Nephron progenitor cell (in vitro differentiated cells): Measurements from ENCODE around the gene MUC20.
"Not testable (repeated sequence)": the region's sequence is repeated elsewhere in the genome, so short reads cannot be mapped to it uniquely, and the experiment has no call there.

Experiments
- DNase-seq: peaks from one replicate; pipeline ENCODE4 v3.0.0; 2021
- H3K27ac Mint-ChIP-seq: 2 replicates; pipeline ENCODE4 v1.8.0; 2021; ENCODE audit warnings: mild to moderate bottlenecking, moderate library complexity, mixed read lengths
- H3K27me3 Mint-ChIP-seq: 2 replicates; pipeline ENCODE4 v1.8.0; 2021; ENCODE audit warnings: mild to moderate bottlenecking, low read depth, mixed read lengths; ENCODE audit not compliant: poor library complexity
- H3K36me3 Mint-ChIP-seq: 2 replicates; pipeline ENCODE4 v1.8.0; 2021; ENCODE audit warnings: low read depth, mixed read lengths
- H3K4me1 Mint-ChIP-seq: 2 replicates; pipeline ENCODE4 v1.8.0; 2021; ENCODE audit warnings: mixed read lengths
- H3K4me3 Mint-ChIP-seq: 2 replicates; pipeline ENCODE4 v1.8.0; 2021; ENCODE audit warnings: mild to moderate bottlenecking, moderate library complexity, mixed read lengths
- H3K9me3 Mint-ChIP-seq: 2 replicates; pipeline ENCODE4 v1.8.0; 2021; ENCODE audit warnings: mild to moderate bottlenecking, moderate library complexity, mixed read lengths
- TF ChIP-seq, protein P1 (sequence below): fragments of 200-600 bp; sonication (generic); IDR thresholded peaks from 2 replicates; pipeline ENCODE4 v1.5.0; 2021; ENCODE audit warnings: antibody characterized with exemption

MUC20 gene

DNA sequence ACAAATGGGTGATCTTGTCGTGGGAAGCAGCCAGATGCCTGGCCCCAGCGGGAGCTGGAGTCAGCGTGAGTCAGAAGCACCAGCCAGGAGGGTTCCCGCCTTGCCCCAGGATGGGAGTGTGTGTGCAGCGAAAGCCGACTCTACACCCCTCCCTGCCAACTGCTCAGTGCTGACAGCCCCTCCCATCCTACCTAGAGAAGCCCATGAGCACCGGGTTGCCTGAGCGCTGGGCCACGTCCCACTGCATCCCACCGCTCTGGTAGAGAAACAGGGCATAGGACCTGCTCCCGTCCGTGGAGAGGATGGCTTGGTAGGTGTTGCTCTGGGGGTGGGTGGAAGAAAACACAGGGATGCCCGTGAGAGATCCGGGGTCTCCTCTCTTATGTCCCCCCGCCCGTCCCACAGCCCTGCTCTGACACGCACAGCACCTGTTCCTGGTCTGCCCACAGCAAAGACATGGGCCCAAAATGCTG lies 48.1 kb downstream of the MUC20 start:
- TF ChIP-seq, protein P1, sequence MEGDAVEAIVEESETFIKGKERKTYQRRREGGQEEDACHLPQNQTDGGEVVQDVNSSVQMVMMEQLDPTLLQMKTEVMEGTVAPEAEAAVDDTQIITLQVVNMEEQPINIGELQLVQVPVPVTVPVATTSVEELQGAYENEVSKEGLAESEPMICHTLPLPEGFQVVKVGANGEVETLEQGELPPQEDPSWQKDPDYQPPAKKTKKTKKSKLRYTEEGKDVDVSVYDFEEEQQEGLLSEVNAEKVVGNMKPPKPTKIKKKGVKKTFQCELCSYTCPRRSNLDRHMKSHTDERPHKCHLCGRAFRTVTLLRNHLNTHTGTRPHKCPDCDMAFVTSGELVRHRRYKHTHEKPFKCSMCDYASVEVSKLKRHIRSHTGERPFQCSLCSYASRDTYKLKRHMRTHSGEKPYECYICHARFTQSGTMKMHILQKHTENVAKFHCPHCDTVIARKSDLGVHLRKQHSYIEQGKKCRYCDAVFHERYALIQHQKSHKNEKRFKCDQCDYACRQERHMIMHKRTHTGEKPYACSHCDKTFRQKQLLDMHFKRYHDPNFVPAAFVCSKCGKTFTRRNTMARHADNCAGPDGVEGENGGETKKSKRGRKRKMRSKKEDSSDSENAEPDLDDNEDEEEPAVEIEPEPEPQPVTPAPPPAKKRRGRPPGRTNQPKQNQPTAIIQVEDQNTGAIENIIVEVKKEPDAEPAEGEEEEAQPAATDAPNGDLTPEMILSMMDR: no peak

DNA sequence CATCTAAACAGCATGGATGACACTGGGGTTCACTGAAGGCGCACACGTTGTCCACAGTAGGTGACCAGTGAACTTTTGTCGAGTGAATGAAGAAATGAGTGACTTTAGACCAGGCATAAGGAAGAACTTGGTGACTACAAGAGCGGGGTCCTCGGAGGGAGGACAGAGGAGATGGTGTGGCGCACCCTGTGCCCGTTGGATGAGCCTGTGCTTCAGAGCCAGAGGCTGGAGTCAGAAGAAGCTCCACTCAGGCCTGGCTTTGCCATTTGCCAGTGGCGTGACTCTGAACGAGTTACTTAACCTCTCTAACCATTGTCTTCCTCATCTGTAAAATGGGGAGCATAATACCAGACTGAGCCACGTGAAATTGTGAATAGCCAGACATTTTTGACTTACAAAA lies 48.8 kb downstream of the MUC20 start:
- Mint-ChIP-seq H3K4me3 (no peak overlapping the region), H3K27ac (no peak overlapping the region), H3K27me3 (peaks cover 10% of the 10 kb centered on the region), H3K9me3 (peaks cover 23% of the 10 kb centered on the region), H3K4me1 (peaks cover 7% of the 10 kb centered on the region), H3K36me3 (no peaks in the 10 kb centered on the region)
- no peak for DNase-seq
- TF ChIP-seq, protein P1: no peak

More for the DNA sequence above, 48.1 kb downstream of the MUC20 start:
- H3K9me3 Mint-ChIP-seq: peaks cover 23% of the 10 kb centered on the region
- peaks cover 14% of the 10 kb centered on the region for H3K4me1 Mint-ChIP-seq
- no peak overlapping the region for H3K4me3 Mint-ChIP-seq
- no peak overlapping the region for H3K27ac Mint-ChIP-seq
- no peak for DNase-seq
- no peaks in the 10 kb centered on the region for H3K36me3 Mint-ChIP-seq
- H3K27me3 Mint-ChIP-seq: peaks cover 11% of the 10 kb centered on the region

DNA sequence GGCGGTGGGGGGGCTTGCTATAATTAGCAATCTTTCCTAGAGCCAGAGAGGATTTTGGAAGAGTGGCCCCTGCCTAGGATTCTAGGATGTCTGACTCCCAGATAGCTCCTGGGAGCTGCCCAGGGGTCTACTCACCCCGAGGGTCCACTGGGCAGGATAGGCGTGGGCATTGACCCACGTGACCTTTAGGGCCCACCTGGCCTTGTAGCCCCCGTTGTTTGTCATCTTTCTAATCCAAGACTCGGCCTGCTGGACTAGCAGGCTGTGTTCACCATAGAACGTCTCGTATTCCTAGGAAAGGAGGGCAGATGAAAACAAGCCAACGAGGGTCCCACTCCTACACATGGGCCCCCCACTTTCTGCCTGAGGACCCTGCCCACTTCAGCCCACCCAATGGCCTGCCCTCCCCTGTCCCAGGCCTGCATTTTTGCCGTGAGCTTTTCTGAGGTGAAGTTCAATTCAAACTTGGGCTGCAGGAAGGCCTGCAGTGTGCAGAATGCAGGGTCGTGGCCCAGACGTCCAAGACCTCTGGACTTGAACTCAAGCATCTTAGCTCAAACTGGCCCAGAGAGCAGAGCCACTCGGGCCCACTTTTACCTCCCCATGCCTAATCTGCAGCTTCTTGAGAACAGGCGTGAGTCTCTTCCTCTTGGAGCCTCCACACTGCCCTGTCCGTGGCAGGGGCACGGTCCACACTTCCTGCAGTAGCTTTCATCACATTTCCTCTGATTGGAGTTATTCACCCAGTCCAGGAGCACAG lies 49.5 kb downstream of the MUC20 start:
- Mint-ChIP-seq H3K36me3 (no peaks in the 10 kb centered on the region), H3K9me3 (peaks cover 23% of the 10 kb centered on the region), H3K27me3 (peaks cover 7% of the 10 kb centered on the region), H3K27ac (no peak overlapping the region), H3K4me1 (peaks cover 5% of the 10 kb centered on the region), H3K4me3 (no peak overlapping the region)
- TF ChIP-seq, protein P1: no peak
- DNase-seq: no peak

DNA sequence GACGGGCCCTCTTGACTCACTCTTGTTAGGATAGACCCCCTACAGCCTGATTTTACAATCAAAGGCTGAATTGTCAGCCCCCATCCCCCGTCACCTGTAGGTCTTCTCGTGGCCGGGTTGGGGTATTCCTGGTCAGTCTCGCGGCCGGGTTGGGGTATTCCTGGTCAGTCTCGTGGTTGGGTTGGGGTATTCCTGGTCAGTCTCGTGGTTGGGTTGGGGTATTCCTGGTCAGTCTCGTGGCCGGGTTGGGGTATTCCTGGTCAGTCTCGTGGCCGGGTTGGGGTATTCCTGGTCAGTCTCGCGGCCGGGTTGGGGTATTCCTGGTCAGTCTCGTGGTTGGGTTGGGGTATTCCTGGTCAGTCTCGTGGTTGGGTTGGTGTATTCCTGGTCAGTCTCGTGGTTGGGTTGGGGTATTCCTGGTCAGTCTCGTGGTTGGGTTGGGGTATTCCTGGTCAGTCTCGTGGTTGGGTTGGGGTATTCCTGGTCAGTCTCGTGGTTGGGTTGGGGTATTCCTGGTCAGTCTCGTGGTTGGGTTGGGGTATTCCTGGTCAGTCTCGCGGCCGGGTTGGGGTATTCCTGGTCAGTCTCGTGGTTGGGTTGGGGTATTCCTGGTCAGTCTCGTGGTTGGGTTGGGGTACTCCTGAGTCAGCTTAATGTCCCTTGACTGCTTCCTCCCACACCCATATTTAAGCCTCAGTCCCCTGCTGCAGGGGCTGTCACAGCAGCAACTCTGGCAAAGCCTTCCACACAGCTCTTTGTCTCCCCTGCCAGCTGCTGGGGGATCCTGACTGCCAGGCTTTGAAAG lies 50.3 kb downstream of the MUC20 start:
- not testable (repeated sequence) for H3K4me3 Mint-ChIP-seq, H3K27ac Mint-ChIP-seq, DNase-seq, H3K36me3 Mint-ChIP-seq, H3K27me3 Mint-ChIP-seq, H3K4me1 Mint-ChIP-seq
- peaks cover 23% of the 10 kb centered on the region for H3K9me3 Mint-ChIP-seq

DNA sequence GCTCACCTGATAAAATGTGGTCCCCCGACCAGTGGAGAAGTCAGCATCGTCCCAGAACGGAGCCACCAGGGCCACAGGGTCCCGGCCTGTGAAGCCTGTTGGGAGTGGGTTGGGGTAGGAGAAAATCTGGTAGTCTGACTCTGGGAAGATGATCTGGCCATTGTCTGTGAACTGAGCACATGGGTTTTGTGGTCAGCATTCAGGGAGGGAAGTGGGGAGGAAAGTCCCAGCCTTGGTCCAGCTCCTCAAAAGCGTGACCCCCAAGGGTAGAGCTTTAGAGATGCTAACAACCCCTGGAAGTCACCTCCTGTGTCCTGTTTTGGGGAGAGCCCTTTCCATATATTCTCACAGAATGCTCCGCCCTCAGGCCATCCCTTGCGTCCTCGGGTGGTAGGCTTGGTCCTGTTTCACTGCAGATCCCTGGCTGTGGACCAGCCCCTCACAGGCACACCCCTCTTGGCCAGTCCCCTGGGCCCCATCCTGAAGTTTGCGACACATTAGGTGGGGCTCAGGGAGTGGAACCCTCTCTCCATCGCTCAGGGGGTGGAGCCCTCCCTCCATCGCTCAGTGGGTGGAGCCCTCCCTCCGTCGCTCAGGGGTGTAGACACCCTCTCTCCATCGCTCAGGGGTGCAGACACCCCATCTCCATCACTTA lies 51.0 kb downstream of the MUC20 start:
- peaks cover 23% of the 10 kb centered on the region for H3K9me3 Mint-ChIP-seq
- TF ChIP-seq, protein P1: no peak
- H3K27me3 Mint-ChIP-seq: peaks cover 7% of the 10 kb centered on the region
- peaks cover 5% of the 10 kb centered on the region for H3K4me1 Mint-ChIP-seq
- no peak for DNase-seq
- no peaks in the 10 kb centered on the region for H3K36me3 Mint-ChIP-seq
- no peak overlapping the region for H3K27ac Mint-ChIP-seq
- H3K4me3 Mint-ChIP-seq: no peak overlapping the region

DNA sequence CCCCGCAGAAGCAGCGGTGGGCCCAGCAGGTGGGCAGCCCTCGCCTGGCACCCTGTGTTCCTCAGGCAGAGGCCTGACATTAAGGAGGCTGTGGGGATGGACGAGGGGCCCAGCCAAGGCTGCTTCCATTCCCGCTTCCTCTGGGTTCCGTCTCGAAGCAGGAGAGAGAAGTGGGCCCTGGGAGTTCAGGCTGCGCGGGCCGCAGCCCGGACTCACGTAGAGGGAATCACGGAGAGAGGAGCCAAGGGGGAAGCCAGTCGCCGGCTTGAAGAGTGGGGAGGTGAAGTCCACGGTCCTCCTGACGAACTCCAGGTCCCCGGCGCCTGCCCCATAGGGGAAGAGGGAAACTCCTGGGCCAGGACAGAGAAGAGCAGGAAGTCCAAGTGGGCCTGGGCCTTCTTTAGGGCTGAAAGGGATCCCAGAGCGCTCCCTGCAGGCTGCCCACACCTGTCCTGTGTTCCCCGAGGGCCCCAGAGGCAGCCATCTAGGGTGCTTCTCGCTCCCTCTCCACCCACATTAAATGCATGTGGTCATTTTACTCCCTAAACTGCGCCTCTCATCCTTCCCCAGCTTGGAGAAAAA lies 53.3 kb downstream of the MUC20 start:
- no peak for DNase-seq
- no peaks in the 10 kb centered on the region for H3K4me1 Mint-ChIP-seq
- TF ChIP-seq, protein P1: no peak
- peaks cover 29% of the 10 kb centered on the region for H3K9me3 Mint-ChIP-seq
- H3K36me3 Mint-ChIP-seq: no peaks in the 10 kb centered on the region
- no peak overlapping the region for H3K27ac Mint-ChIP-seq
- peaks cover 7% of the 10 kb centered on the region for H3K27me3 Mint-ChIP-seq
- no peak overlapping the region for H3K4me3 Mint-ChIP-seq
